Measurements from ENCODE around the gene CCDC30. TPM values are rescaled to one million over a fixed set of nuclear protein-coding genes. Genes with fewer than 3 reads are reported as not detected.

CCDC30 gene
- total and polyA plus RNA-seq, 3 experiments from 2014 or later: 0.58 to 1.9 (median 1.5) TPM

Other genes with a start within 250 kb of the CCDC30 start
- 10 to 100 TPM; 48.0 to 48.3 TPM for gene FOXJ3, start 128.1 kb upstream of the CCDC30 start, total RNA-seq
- 35.7 TPM for gene FOXJ3, start 128.1 kb upstream of the CCDC30 start, polyA plus RNA-seq
- gene RIMKLA, start 82.5 kb upstream of the CCDC30 start, total RNA-seq: 1 to 10 TPM; 1.4 to 2.0 TPM
- 0.24 TPM for gene RIMKLA, start 82.5 kb upstream of the CCDC30 start, polyA plus RNA-seq
- under 1 TPM; 0.69 to 0.85 TPM for gene ZMYND12, start 7.3 kb upstream of the CCDC30 start, total RNA-seq
- gene ZMYND12, start 7.3 kb upstream of the CCDC30 start, polyA plus RNA-seq: not detected
- 10 to 100 TPM; 45.3 to 45.7 TPM for gene PPCS, start 6.7 kb upstream of the CCDC30 start, total RNA-seq
- gene PPCS, start 6.7 kb upstream of the CCDC30 start, polyA plus RNA-seq: 113 TPM
- gene PPIH, start 195.1 kb downstream of the CCDC30 start, total RNA-seq: 100 to 1,000 TPM in 1 of 2 experiments, 10 to 100 TPM in 1; 95.9 to 117 TPM
- 82.0 TPM for gene PPIH, start 195.1 kb downstream of the CCDC30 start, polyA plus RNA-seq
- gene YBX1, start 219.1 kb downstream of the CCDC30 start, total RNA-seq: 1,000 to 10,000 TPM; 1,366 to 1,379 TPM
- 99.0 TPM for gene YBX1, start 219.1 kb downstream of the CCDC30 start, polyA plus RNA-seq

Measured in CD8-positive, alpha-beta memory T cell (primary cell).